ENCODE results near the gene CTDP1.

GRCh38 chr18:79744625-79745024 is 65.0 kb downstream of the CTDP1 start:
- no peak for TF ChIP-seq CTCF (IDR thresholded peaks at IDR 0.05)
- TF ChIP-seq POLR2A (IDR thresholded peaks at IDR 0.05), result no peak

All from body of pancreas (tissue), 4 donors.